HEK293 (cell line): ENCODE results near the gene SMS.

Experiments
- CTCF ChIA-PET: fragments of 350-600 bp; formaldehyde crosslinking; extraction: SDS; loops from one replicate; lab custom pipeline; 2021; ENCODE audit warnings: antibody characterized with exemption; lab: Yijun Ruan, JAX
- POLR2A ChIA-PET: fragments of 300-600 bp; formaldehyde crosslinking; extraction: SDS; loops from one replicate; lab custom pipeline; 2020; ENCODE audit warnings: antibody characterized with exemption, inconsistent platforms; lab: Yijun Ruan, JAX
- H3K27ac ChIP-seq: fragments of 200-500 bp; sonication (Bioruptor generic); 2 replicates; pipeline ENCODE4 v1.5.1; 2014; ENCODE audit warnings: low read depth, low read length, control low read depth, inconsistent platforms; ENCODE audit errors: extremely low read depth
- H3K36me3 ChIP-seq, 2 experiments: fragments of 200-500 bp in 1 of 2; sonication (Bioruptor generic) in 1 of 2; 1 replicate in 1 of 2; 2 replicates in 1 of 2; pipeline ENCODE4 v1.5.1; 2014 to 2017; ENCODE audit warnings: inconsistent platforms in 2 of 2, low read length in 2 of 2; ENCODE audit not compliant: control insufficient read depth in 2 of 2, insufficient read depth in 1 of 2
- H3K4me1 ChIP-seq: fragments of 200-500 bp; sonication (Bioruptor generic); 2 replicates; pipeline ENCODE4 v1.5.1; 2014; ENCODE audit warnings: mild to moderate bottlenecking, low read length, inconsistent platforms; ENCODE audit not compliant: control insufficient read depth, insufficient read depth
- H3K4me3 ChIP-seq: 2 replicates; pipeline ENCODE4 v1.5.1; 2011; ENCODE audit warnings: low read depth, mild to moderate bottlenecking, control low read depth, low read length, moderate library complexity
- H3K9me3 ChIP-seq: fragments of 200-500 bp; sonication (Bioruptor generic); 2 replicates; pipeline ENCODE4 v1.5.1; 2014; ENCODE audit warnings: low read depth, low read length, inconsistent platforms; ENCODE audit not compliant: control insufficient read depth, insufficient read depth
- BCL11A ChIP-seq: fragments of 450-650 bp; formaldehyde crosslinking; IDR thresholded peaks from 2 replicates; pipeline ENCODE4 v1.5.1; 2016; ENCODE audit warnings: low read depth, missing biosample characterization, missing genetic modification characterization
- EGR2 ChIP-seq: fragments of 450-650 bp; formaldehyde crosslinking; IDR thresholded peaks from 2 replicates; pipeline ENCODE4 v1.5.1; 2016; ENCODE audit warnings: low read depth, missing biosample characterization, missing genetic modification characterization
- HIC1 ChIP-seq: fragments of 450-650 bp; formaldehyde crosslinking; IDR thresholded peaks from 2 replicates; pipeline ENCODE4 v1.5.1; 2016; ENCODE audit warnings: missing biosample characterization, missing genetic modification characterization
- IKZF3 ChIP-seq: fragments of 450-650 bp; IDR thresholded peaks from 2 replicates; pipeline ENCODE4 v1.5.0; 2018; ENCODE audit warnings: missing biosample characterization, mild to moderate bottlenecking, missing genetic modification characterization, moderate library complexity
- KLF1 ChIP-seq: fragments of 450-650 bp; formaldehyde crosslinking; IDR thresholded peaks from 2 replicates; pipeline ENCODE4 v1.5.1; 2016; ENCODE audit warnings: missing biosample characterization, missing genetic modification characterization
- YY1 ChIP-seq: fragments of 450-650 bp; formaldehyde crosslinking; IDR thresholded peaks from 2 replicates; pipeline ENCODE4 v1.5.1; 2018; ENCODE audit warnings: missing biosample characterization, missing genetic modification characterization
- ZBTB20 ChIP-seq: fragments of 450-650 bp; formaldehyde crosslinking; IDR thresholded peaks from 2 replicates; pipeline ENCODE4 v1.5.1; 2016; ENCODE audit warnings: missing biosample characterization, missing genetic modification characterization
- ZBTB26 ChIP-seq: fragments of 450-650 bp; formaldehyde crosslinking; optimal IDR thresholded peaks from 2 replicates; pipeline ENCODE3; 2016; ENCODE audit warnings: missing biosample characterization, mild to moderate bottlenecking, missing genetic modification characterization
- ZFP3 ChIP-seq: fragments of 450-650 bp; formaldehyde crosslinking; IDR thresholded peaks from 2 replicates; pipeline ENCODE4 v1.5.1; 2016; ENCODE audit warnings: low read depth, missing biosample characterization, missing genetic modification characterization
- ZFP37 ChIP-seq: fragments of 450-650 bp; formaldehyde crosslinking; IDR thresholded peaks from 2 replicates; pipeline ENCODE4 v1.5.1; 2016; ENCODE audit warnings: missing biosample characterization, missing genetic modification characterization
- ZIC2 ChIP-seq: fragments of 450-650 bp; formaldehyde crosslinking; IDR thresholded peaks from 2 replicates; pipeline ENCODE4 v1.5.1; 2016; ENCODE audit warnings: missing biosample characterization, missing genetic modification characterization
- ZNF138 ChIP-seq: fragments of 450-650 bp; formaldehyde crosslinking; IDR thresholded peaks from 2 replicates; pipeline ENCODE4 v1.5.1; 2016; ENCODE audit warnings: missing biosample characterization, missing genetic modification characterization, borderline replicate concordance
- ZNF146 ChIP-seq: fragments of 450-650 bp; formaldehyde crosslinking; IDR thresholded peaks from 2 replicates; pipeline ENCODE4 v1.5.1; 2016; ENCODE audit warnings: missing biosample characterization, missing genetic modification characterization
- ZNF19 ChIP-seq: fragments of 450-650 bp; formaldehyde crosslinking; IDR thresholded peaks from 2 replicates; pipeline ENCODE4; 2016; ENCODE audit warnings: missing biosample characterization, missing genetic modification characterization, low read depth
- ZNF211 ChIP-seq: fragments of 450-650 bp; formaldehyde crosslinking; IDR thresholded peaks from 2 replicates; pipeline ENCODE4 v1.5.1; 2016; ENCODE audit warnings: low read depth, missing biosample characterization, missing genetic modification characterization
- ZNF26 ChIP-seq: fragments of 450-650 bp; formaldehyde crosslinking; IDR thresholded peaks from 2 replicates; pipeline ENCODE4 v1.5.1; 2016; ENCODE audit warnings: missing biosample characterization, missing genetic modification characterization
- ZNF426 ChIP-seq: fragments of 450-650 bp; formaldehyde crosslinking; IDR thresholded peaks from 2 replicates; pipeline ENCODE4 v1.5.1; 2017; ENCODE audit warnings: missing biosample characterization, missing genetic modification characterization, mild to moderate bottlenecking, inconsistent platforms, moderate library complexity
- ZNF548 ChIP-seq: fragments of 450-650 bp; formaldehyde crosslinking; IDR thresholded peaks from 2 replicates; pipeline ENCODE4 v1.5.1; 2016; ENCODE audit warnings: missing biosample characterization, missing genetic modification characterization
- ZNF600 ChIP-seq: fragments of 450-650 bp; formaldehyde crosslinking; IDR thresholded peaks from 2 replicates; pipeline ENCODE4 v1.5.1; 2016; ENCODE audit warnings: missing biosample characterization, missing genetic modification characterization
- ZNF704 ChIP-seq: fragments of 450-650 bp; formaldehyde crosslinking; IDR thresholded peaks from 2 replicates; pipeline ENCODE4 v1.5.1; 2016; ENCODE audit warnings: missing biosample characterization, missing genetic modification characterization
- ZNF792 ChIP-seq: fragments of 450-650 bp; formaldehyde crosslinking; IDR thresholded peaks from 2 replicates; pipeline ENCODE4 v1.5.1; 2016; ENCODE audit warnings: missing biosample characterization, missing genetic modification characterization
- ZSCAN30 ChIP-seq: fragments of 450-650 bp; IDR thresholded peaks from 2 replicates; pipeline ENCODE4 v1.5.1; 2018; ENCODE audit warnings: missing biosample characterization, mild to moderate bottlenecking, missing genetic modification characterization, moderate library complexity
- TF ChIP-seq, protein P1 (sequence below): fragments of 450-650 bp; formaldehyde crosslinking; IDR thresholded peaks from 2 replicates; pipeline ENCODE4 v1.5.1; 2016; ENCODE audit warnings: missing biosample characterization, missing genetic modification characterization

SMS gene

DNA sequence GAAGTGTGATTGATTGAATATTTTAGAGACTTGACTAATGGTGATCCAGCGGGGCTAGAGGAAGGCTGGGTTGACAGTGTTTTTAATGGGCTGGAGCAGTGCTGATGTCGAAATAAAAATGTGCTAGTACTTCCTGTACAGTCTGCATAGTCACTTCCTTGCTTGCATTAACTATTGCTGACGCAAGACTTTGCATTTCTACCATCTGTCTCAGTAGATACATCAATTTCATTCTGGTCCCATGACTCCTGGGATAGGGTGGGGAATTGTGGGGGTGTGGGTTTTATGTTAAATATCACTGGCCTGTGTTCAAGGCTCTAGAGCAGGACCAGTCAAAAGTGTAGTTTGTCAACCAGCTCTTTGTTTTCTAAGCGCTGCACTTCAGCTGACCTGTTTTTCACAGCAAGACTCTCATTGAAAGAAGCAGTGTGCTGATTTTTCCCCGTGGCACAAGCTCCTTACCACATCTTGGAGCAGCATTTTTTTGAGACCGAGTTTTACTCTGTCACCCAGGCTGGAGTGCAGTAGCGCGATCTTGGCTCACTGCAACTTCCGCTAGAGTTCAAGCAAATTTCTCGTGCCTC is 56.5 kb downstream of the SMS start:
- Histone ChIP-seq H3K27ac (no peak overlapping the region), H3K4me1 (no peaks in the 10 kb centered on the region), H3K4me3 (no peak overlapping the region), H3K9me3 (no peaks in the 10 kb centered on the region), H3K36me3 (peaks cover 0 to 19% of the 10 kb centered on the region in 2 experiments; a peak in 1 of 3 replicates)
- ChIA-PET POLR2A (interaction anchor here (0.5 kb wide), 1 partner anchor 54 kb away, joined by 4 read pairs; no protein-coding TSS in a partner anchor), CTCF (interaction anchor here (0.7 to 5.5 kb wide), 2 partner anchors 12 to 768 kb away, joined by 3 to 27 read pairs; no protein-coding TSS in a partner anchor)
- TF ChIP-seq ZNF426 (tag by site-specific recombination) (no peak), ZNF792 (no peak), ZBTB26 (tag by site-specific recombination) (no peak), ZNF146 (tag by site-specific recombination) (no peak), ZNF600 (tag by site-specific recombination) (no peak), BCL11A (tag by site-specific recombination) (no peak), ZNF26 (no peak), IKZF3 (tag by site-specific recombination) (no peak)

DNA sequence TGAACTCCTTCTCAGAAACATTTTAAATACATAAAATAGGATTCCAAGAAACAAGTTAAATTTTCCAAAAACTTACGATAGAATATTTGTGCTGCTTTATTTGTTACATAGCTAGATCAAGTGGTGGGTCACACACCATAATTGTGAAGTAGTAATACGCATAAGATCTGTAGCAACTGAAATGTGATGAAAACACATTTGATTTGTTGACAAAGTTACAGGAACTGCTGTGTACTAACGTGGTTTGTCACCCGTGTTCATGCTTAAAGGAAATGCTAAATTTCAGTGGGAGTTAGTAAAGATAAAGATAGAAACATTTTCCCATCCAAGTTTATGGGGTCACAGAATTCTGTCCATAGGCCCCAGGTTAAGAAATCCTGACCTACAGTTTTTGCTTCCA is 57.5 kb downstream of the SMS start:
- no peak overlapping the region for H3K27ac ChIP-seq
- ChIA-PET POLR2A (no interaction called here), CTCF (interaction anchor here (0.9 to 5.5 kb wide), 2 partner anchors 13 to 137 kb away, joined by 3 to 27 read pairs; no protein-coding TSS in a partner anchor)

More for the DNA sequence above, 57.5 kb downstream of the SMS start:
- Histone ChIP-seq H3K9me3 (no peaks in the 10 kb centered on the region), H3K4me1 (no peaks in the 10 kb centered on the region), H3K36me3 (peaks cover 0 to 11% of the 10 kb centered on the region in 2 experiments; a peak in 1 of 3 replicates), H3K4me3 (no peak overlapping the region)
- TF ChIP-seq, protein P1, sequence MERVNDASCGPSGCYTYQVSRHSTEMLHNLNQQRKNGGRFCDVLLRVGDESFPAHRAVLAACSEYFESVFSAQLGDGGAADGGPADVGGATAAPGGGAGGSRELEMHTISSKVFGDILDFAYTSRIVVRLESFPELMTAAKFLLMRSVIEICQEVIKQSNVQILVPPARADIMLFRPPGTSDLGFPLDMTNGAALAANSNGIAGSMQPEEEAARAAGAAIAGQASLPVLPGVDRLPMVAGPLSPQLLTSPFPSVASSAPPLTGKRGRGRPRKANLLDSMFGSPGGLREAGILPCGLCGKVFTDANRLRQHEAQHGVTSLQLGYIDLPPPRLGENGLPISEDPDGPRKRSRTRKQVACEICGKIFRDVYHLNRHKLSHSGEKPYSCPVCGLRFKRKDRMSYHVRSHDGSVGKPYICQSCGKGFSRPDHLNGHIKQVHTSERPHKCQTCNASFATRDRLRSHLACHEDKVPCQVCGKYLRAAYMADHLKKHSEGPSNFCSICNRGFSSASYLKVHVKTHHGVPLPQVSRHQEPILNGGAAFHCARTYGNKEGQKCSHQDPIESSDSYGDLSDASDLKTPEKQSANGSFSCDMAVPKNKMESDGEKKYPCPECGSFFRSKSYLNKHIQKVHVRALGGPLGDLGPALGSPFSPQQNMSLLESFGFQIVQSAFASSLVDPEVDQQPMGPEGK (tag by site-specific recombination): no peak
- TF ChIP-seq YY1 (tag by site-specific recombination): no peak
- no peak for TF ChIP-seq ZNF704 (tag by site-specific recombination)
- TF ChIP-seq HIC1 (tag by site-specific recombination): no peak
- no peak for TF ChIP-seq KLF1 (tag by site-specific recombination)
- TF ChIP-seq ZFP3 (tag by site-specific recombination): no peak
- no peak for TF ChIP-seq ZIC2 (tag by site-specific recombination)
- TF ChIP-seq ZFP37: no peak
- TF ChIP-seq ZBTB20 (tag by site-specific recombination): no peak
- no peak for TF ChIP-seq ZNF19
- TF ChIP-seq ZNF211 (tag by site-specific recombination): no peak
- no peak for TF ChIP-seq ZSCAN30
- TF ChIP-seq ZNF138: no peak
- no peak for TF ChIP-seq ZNF548 (tag by site-specific recombination)
- no peak for TF ChIP-seq EGR2
